ENCODE measurements around the gene PCCA.

- no peak for TF ChIP-seq CTCF (IDR thresholded peaks at IDR 0.05)
- TF ChIP-seq POLR2A (IDR thresholded peaks at IDR 0.05) = no peak
These were observed 384.2 kb downstream of the PCCA start for GRCh38 chr13:100473087-100473486.
